RWPE2 (cell line): ENCODE data around the gene APP.

Experiments used
- ATAC-seq: fragments of 200-7000 bp; cut with Tn5 transposase; 3 replicates; pipeline ENCODE4 v1.9.1; 2021; ENCODE audit warnings: low read depth
- DNase-seq: peaks from one replicate; pipeline ENCODE4 v3.0.0-alpha.2; 2020; ENCODE audit warnings: low spot score
- H3K27ac ChIP-seq: fragments of 450-650 bp; 2 replicates; pipeline ENCODE4 v1.5.1; 2017; ENCODE audit warnings: mild to moderate bottlenecking; ENCODE audit not compliant: poor library complexity, severe bottlenecking
- H3K27me3 ChIP-seq: fragments of 250-450 bp; sonication (Bioruptor Pico); 2 replicates; pipeline ENCODE4 v1.5.1; 2021; ENCODE audit warnings: mild to moderate bottlenecking, moderate library complexity; ENCODE audit not compliant: insufficient read depth, poor library complexity, severe bottlenecking
- H3K36me3 ChIP-seq: fragments of 250-450 bp; sonication (Bioruptor Pico); 2 replicates; pipeline ENCODE4 v1.5.1; 2020; ENCODE audit warnings: low read depth, mild to moderate bottlenecking, moderate library complexity
- H3K4me1 ChIP-seq: fragments of 250-450 bp; sonication (Bioruptor Pico); 2 replicates; pipeline ENCODE4 v1.5.1; 2021; ENCODE audit warnings: mild to moderate bottlenecking, moderate library complexity; ENCODE audit not compliant: insufficient read depth, poor library complexity, severe bottlenecking
- H3K4me3 ChIP-seq: fragments of 250-450 bp; sonication (Bioruptor Pico); 2 replicates; pipeline ENCODE4 v1.5.1; 2021; ENCODE audit warnings: mild to moderate bottlenecking, moderate library complexity; ENCODE audit not compliant: severe bottlenecking
- H3K9me3 ChIP-seq: fragments of 250-450 bp; sonication (Bioruptor Pico); 2 replicates; pipeline ENCODE4 v1.5.1; 2021; ENCODE audit warnings: mild to moderate bottlenecking, moderate library complexity; ENCODE audit not compliant: severe bottlenecking
- TF ChIP-seq, protein P1 (sequence below): fragments of 450-650 bp; IDR thresholded peaks from one replicate; pipeline ENCODE4 v1.5.1; 2017; ENCODE audit warnings: mild to moderate bottlenecking, moderate library complexity; ENCODE audit not compliant: poor library complexity, severe bottlenecking

The APP gene

DNA sequence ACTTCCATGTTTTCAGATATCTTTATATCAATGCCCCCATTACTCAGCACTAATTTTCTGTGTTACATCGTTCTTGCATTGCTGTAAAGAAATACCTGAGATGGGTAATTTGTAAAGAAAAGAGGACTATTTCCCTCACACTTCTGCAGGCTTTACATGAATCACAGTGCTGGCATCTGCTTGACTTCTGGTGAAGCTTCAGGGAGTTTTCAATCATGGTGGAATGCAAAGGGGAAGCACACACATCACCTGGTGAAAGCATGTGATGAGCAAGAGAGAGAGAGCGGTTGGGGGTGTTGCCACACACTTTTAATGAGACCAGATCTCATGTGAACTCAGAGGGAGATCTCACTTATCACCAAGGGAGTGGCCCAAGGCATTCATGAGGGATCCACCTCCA, 14.9 kb upstream of the APP start:
- no peaks in the 10 kb centered on the region for H3K9me3 ChIP-seq
- TF ChIP-seq, protein P1, sequence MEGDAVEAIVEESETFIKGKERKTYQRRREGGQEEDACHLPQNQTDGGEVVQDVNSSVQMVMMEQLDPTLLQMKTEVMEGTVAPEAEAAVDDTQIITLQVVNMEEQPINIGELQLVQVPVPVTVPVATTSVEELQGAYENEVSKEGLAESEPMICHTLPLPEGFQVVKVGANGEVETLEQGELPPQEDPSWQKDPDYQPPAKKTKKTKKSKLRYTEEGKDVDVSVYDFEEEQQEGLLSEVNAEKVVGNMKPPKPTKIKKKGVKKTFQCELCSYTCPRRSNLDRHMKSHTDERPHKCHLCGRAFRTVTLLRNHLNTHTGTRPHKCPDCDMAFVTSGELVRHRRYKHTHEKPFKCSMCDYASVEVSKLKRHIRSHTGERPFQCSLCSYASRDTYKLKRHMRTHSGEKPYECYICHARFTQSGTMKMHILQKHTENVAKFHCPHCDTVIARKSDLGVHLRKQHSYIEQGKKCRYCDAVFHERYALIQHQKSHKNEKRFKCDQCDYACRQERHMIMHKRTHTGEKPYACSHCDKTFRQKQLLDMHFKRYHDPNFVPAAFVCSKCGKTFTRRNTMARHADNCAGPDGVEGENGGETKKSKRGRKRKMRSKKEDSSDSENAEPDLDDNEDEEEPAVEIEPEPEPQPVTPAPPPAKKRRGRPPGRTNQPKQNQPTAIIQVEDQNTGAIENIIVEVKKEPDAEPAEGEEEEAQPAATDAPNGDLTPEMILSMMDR = no peak
- DNase-seq (no peak), ATAC-seq (no peak)
- no peak overlapping the region for H3K4me3 ChIP-seq
- H3K4me1 ChIP-seq = no peaks in the 10 kb centered on the region
- no peak overlapping the region for H3K27ac ChIP-seq
- no peaks in the 10 kb centered on the region for H3K27me3 ChIP-seq
- H3K36me3 ChIP-seq = no peaks in the 10 kb centered on the region

DNA sequence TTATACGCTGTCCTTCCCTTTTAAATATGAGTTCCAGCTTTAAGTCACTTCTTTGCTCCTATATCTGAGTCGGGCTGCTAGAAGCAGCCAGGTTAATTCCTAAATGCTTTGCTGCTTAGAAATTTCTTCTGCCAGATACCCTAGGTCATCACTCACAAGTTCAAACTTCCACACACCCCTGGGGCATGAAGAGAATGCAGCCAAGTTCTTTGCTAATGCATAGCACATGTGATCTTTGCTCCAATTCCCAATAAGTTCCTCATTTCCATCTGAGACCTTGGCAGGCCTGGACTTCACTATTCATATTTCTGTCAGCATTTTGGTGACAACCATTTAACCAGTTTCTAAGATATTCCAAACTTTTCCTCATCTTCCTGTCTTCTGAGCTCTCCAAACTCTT, 14.5 kb upstream of the APP start:
- Histone ChIP-seq H3K4me1 (no peaks in the 10 kb centered on the region), H3K36me3 (no peaks in the 10 kb centered on the region), H3K27me3 (no peaks in the 10 kb centered on the region), H3K9me3 (no peaks in the 10 kb centered on the region), H3K4me3 (no peak overlapping the region), H3K27ac (no peak overlapping the region)
- no peak for ATAC-seq
- no peak for DNase-seq
- TF ChIP-seq, protein P1 = no peak

DNA sequence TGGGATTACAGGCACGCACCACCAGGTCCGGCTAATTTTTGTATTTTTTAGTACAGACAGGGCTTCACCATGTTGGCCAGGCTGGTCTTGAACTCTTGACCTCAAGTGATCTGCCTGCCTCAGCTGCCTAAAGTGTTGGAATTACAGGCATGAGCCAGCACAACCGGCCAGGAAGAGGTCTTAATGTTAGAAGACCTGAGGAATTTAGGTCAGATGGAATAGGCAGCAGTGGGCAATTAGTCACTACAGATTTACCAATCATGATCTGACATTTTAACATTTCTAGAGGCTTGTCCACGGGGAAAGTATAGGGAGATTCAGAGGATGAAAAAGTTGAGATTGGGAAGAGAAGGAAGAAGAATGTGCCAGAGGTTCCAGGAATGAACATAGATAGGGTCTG, 8.9 kb upstream of the APP start:
- Histone ChIP-seq H3K27me3 (no peaks in the 10 kb centered on the region), H3K27ac (peak overlapping the region; percentile 11), H3K9me3 (no peaks in the 10 kb centered on the region), H3K4me3 (no peak overlapping the region), H3K36me3 (no peaks in the 10 kb centered on the region), H3K4me1 (peaks cover 4% of the 10 kb centered on the region)
- TF ChIP-seq, protein P1 = no peak
- DNase-seq (no peak), ATAC-seq (no peak)

DNA sequence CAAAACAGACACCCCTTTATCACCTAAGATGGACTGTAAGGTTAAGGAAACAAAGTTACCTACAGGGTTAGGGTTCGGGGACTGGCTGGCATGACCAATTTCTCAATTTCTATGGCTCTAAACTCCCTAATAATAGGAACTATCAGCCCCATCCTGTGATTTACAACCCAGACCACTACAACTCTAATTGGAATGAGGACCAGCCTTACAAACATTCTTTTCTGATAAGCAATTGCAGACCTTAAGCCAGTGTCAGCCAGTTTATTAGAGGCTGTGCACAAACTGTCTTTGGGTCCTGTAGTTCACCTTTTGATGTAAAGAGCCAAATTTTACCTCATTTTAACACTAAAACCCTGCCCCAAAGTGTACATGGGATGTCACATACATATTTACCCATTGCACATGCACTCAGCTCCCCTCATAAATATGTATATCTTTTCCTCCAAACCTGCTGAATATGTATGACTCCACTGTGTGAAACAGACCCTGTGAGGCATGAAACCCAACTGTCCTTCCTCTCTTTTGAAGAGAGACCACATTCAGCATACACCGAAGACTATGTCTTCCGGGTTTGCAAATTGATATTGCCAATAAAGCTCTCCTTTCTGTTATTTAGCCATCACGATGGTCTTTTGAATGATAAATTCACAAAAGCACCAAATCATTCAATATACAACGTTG, 7.3 kb upstream of the APP start:
- TF ChIP-seq, protein P1 = no peak
- Histone ChIP-seq H3K36me3 (no peaks in the 10 kb centered on the region), H3K4me3 (no peak overlapping the region), H3K4me1 (peaks cover 4% of the 10 kb centered on the region), H3K27me3 (no peaks in the 10 kb centered on the region), H3K27ac (no peak overlapping the region), H3K9me3 (no peaks in the 10 kb centered on the region)
- DNase-seq (no peak), ATAC-seq (no peak)

DNA sequence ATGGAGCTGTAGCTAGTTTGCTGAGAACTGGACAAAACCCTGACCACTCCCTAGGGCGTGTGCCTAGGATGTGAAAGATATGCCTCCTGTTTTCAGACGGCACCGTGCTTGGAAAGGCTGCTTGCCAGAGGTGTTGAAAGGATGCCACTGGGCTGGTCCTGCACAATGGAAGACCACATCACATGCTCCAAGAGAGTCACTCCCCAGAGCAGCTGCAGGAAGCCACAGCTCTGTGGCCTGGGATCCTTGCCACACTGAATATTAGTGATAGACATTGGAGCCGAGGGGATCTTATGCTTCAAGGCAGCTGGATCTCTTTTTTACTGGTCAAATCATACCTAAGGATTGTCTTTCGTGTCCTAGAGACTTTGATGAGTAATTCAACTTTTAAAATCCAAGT, 6.6 kb upstream of the APP start:
- ATAC-seq (no peak), DNase-seq (no peak)
- TF ChIP-seq, protein P1 = no peak
- Histone ChIP-seq H3K4me3 (no peak overlapping the region), H3K36me3 (no peaks in the 10 kb centered on the region), H3K27ac (no peak overlapping the region), H3K4me1 (peaks cover 4% of the 10 kb centered on the region), H3K9me3 (no peaks in the 10 kb centered on the region), H3K27me3 (no peaks in the 10 kb centered on the region)
